ENCODE measurements around the gene UGT2B10.
"Not testable (repeated sequence)": the region's sequence is repeated elsewhere in the genome, so short reads cannot be mapped to it uniquely, and the experiment has no call there.

The UGT2B10 gene

GRCh38 chr4:68818030-68818462 lies 2.3 kb downstream of the UGT2B10 start:
- not testable (repeated sequence) for H3K9me3 ChIP-seq (ENCODE audit: control insufficient read depth, insufficient read depth, low read length); H3K9ac ChIP-seq (ENCODE audit: low read depth, low read length); H3K36me3 ChIP-seq (ENCODE audit: control insufficient read depth, insufficient read depth, low read length); H3K4me3 ChIP-seq (ENCODE audit: low read depth, low read length); H3K27ac ChIP-seq (ENCODE audit: low read depth, low read length); H3K27me3 ChIP-seq (ENCODE audit: control insufficient read depth, insufficient read depth, low read length)
- peaks cover 20% of the 10 kb centered on the region for H3K4me1 ChIP-seq (ENCODE audit: control insufficient read depth, insufficient read depth, low read length)

GRCh38 chr4:68831642-68832041 lies 15.8 kb downstream of the UGT2B10 start:
- Histone ChIP-seq H3K9ac (ENCODE audit: low read depth, low read length) (no peak overlapping the region), H3K9me3 (ENCODE audit: control insufficient read depth, insufficient read depth, low read length) (no peaks in the 10 kb centered on the region), H3K4me1 (ENCODE audit: control insufficient read depth, insufficient read depth, low read length) (no peaks in the 10 kb centered on the region), H3K36me3 (ENCODE audit: control insufficient read depth, insufficient read depth, low read length) (no peaks in the 10 kb centered on the region), H3K27me3 (ENCODE audit: control insufficient read depth, insufficient read depth, low read length) (no peaks in the 10 kb centered on the region), H3K4me3 (ENCODE audit: low read depth, low read length) (no peak overlapping the region), H3K27ac (ENCODE audit: low read depth, low read length) (no peak overlapping the region)

- no peaks in the 10 kb centered on the region for H3K4me1 ChIP-seq (ENCODE audit: control insufficient read depth, insufficient read depth, low read length)
- no peaks in the 10 kb centered on the region for H3K36me3 ChIP-seq (ENCODE audit: control insufficient read depth, insufficient read depth, low read length)
- H3K27me3 ChIP-seq (ENCODE audit: control insufficient read depth, insufficient read depth, low read length) = no peaks in the 10 kb centered on the region
- H3K4me3 ChIP-seq (ENCODE audit: low read depth, low read length) = no peak overlapping the region
- H3K9me3 ChIP-seq (ENCODE audit: control insufficient read depth, insufficient read depth, low read length) = peaks cover 4% of the 10 kb centered on the region
- H3K9ac ChIP-seq (ENCODE audit: low read depth, low read length) = no peak overlapping the region
- H3K27ac ChIP-seq (ENCODE audit: low read depth, low read length) = no peak overlapping the region
These were observed 34.5 kb downstream of the UGT2B10 start for GRCh38 chr4:68850293-68850692.

GRCh38 chr4:68855771-68856170 lies 40.0 kb downstream of the UGT2B10 start:
- H3K27me3 ChIP-seq (ENCODE audit: control insufficient read depth, insufficient read depth, low read length) = no peaks in the 10 kb centered on the region
- no peak overlapping the region for H3K27ac ChIP-seq (ENCODE audit: low read depth, low read length)
- peaks cover 7% of the 10 kb centered on the region for H3K9me3 ChIP-seq (ENCODE audit: control insufficient read depth, insufficient read depth, low read length)
- no peak overlapping the region for H3K9ac ChIP-seq (ENCODE audit: low read depth, low read length)
- no peaks in the 10 kb centered on the region for H3K36me3 ChIP-seq (ENCODE audit: control insufficient read depth, insufficient read depth, low read length)
- no peaks in the 10 kb centered on the region for H3K4me1 ChIP-seq (ENCODE audit: control insufficient read depth, insufficient read depth, low read length)
- no peak overlapping the region for H3K4me3 ChIP-seq (ENCODE audit: low read depth, low read length)

DNA sequence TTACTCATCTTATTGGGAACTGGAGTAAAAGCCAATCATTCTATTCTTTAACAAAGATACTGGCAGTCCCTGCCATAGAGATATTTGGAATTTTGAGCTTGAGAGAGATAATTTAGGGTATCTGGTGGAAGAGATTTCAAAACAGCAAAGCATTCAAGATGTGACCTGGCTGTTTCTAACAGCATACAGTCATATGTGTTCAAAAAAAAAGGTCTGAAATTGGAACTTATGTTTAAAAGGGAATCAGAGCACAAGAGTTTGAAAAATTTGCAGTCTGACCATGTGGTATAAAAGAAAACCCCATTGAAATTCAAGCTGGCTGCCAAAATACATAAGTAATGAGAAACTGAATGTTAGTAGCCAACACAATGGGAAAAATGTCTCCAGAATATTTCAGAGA lies 42.2 kb downstream of the UGT2B10 start:
- Histone ChIP-seq H3K36me3 (ENCODE audit: control insufficient read depth, insufficient read depth, low read length) (no peaks in the 10 kb centered on the region), H3K4me1 (ENCODE audit: control insufficient read depth, insufficient read depth, low read length) (no peaks in the 10 kb centered on the region), H3K9me3 (ENCODE audit: control insufficient read depth, insufficient read depth, low read length) (peaks cover 7% of the 10 kb centered on the region), H3K9ac (ENCODE audit: low read depth, low read length) (no peak overlapping the region), H3K27me3 (ENCODE audit: control insufficient read depth, insufficient read depth, low read length) (no peaks in the 10 kb centered on the region), H3K27ac (ENCODE audit: low read depth, low read length) (no peak overlapping the region), H3K4me3 (ENCODE audit: low read depth, low read length) (no peak overlapping the region)

- Histone ChIP-seq H3K27me3 (ENCODE audit: control insufficient read depth, insufficient read depth, low read length) (no peaks in the 10 kb centered on the region), H3K27ac (ENCODE audit: low read depth, low read length) (no peak overlapping the region), H3K36me3 (ENCODE audit: control insufficient read depth, insufficient read depth, low read length) (no peaks in the 10 kb centered on the region), H3K9ac (ENCODE audit: low read depth, low read length) (no peak overlapping the region), H3K4me3 (ENCODE audit: low read depth, low read length) (no peak overlapping the region), H3K9me3 (ENCODE audit: control insufficient read depth, insufficient read depth, low read length) (peaks cover 7% of the 10 kb centered on the region), H3K4me1 (ENCODE audit: control insufficient read depth, insufficient read depth, low read length) (no peaks in the 10 kb centered on the region)
These were observed 43.9 kb downstream of the UGT2B10 start for GRCh38 chr4:68859655-68860054.

DNA sequence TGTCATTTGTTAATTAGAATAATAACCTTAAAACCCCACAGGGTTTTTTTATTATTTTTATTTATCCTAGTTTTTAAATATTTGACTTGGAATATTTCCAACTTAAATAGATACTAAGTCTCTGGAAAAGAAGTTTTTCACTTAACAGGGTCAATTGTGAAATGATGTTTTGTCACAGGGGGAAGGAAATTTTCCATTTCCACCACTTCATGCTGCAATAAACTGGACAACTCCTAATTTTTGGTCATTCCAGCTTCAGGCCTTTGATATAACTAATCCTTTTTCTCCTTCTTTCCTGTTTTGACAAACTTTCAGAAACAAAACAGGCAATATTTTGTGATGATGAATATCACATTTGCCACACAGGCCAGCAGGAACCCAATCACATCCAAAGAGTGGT lies 45.3 kb downstream of the UGT2B10 start:
- no peak overlapping the region for H3K9ac ChIP-seq (ENCODE audit: low read depth, low read length)
- no peak overlapping the region for H3K4me3 ChIP-seq (ENCODE audit: low read depth, low read length)
- H3K36me3 ChIP-seq (ENCODE audit: control insufficient read depth, insufficient read depth, low read length) = no peaks in the 10 kb centered on the region
- H3K27ac ChIP-seq (ENCODE audit: low read depth, low read length) = no peak overlapping the region
- H3K4me1 ChIP-seq (ENCODE audit: control insufficient read depth, insufficient read depth, low read length) = no peaks in the 10 kb centered on the region
- H3K9me3 ChIP-seq (ENCODE audit: control insufficient read depth, insufficient read depth, low read length) = peaks cover 7% of the 10 kb centered on the region
- H3K27me3 ChIP-seq (ENCODE audit: control insufficient read depth, insufficient read depth, low read length) = no peaks in the 10 kb centered on the region

DNA sequence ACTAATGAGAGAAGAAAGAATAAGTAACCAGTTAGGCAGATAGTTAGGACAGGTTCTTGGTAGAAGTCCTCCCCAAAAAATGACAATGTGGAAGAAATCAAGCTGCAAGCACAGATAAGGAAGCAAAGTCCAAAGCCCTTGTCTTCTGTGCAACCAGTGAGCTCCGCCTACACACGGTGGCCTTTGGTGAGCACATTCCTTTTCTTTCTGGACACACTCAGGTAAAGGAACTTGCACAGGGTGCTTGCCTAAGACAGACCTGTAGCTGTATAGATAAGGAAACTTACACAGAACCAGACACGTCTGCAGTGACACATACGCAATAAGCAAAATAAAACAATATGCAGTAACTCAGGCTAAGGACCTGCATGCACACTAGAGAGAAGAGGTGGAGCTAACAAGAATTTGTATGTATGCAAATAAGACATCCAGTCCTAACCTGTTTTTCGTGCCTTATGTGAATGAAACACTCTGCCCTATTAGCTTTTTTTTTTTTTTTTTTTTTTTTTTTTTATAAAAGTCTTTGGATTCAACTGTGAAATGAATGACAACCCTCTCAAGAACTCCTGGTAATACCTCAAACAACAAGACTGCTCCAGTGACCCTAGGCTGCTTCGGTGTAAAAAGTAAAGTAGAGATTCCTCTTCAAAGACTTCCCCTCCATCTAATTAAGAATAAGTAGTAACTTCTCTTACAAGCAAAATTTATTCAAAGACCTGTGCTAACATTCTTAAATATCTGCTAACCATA lies 48.8 kb downstream of the UGT2B10 start:
- H3K27ac ChIP-seq (ENCODE audit: low read depth, low read length) = peak overlapping the region; percentile 65
- no peaks in the 10 kb centered on the region for H3K4me1 ChIP-seq (ENCODE audit: control insufficient read depth, insufficient read depth, low read length)
- no peak overlapping the region for H3K4me3 ChIP-seq (ENCODE audit: low read depth, low read length)
- no peak overlapping the region for H3K9ac ChIP-seq (ENCODE audit: low read depth, low read length)
- no peaks in the 10 kb centered on the region for H3K9me3 ChIP-seq (ENCODE audit: control insufficient read depth, insufficient read depth, low read length)
- H3K36me3 ChIP-seq (ENCODE audit: control insufficient read depth, insufficient read depth, low read length) = no peaks in the 10 kb centered on the region
- no peaks in the 10 kb centered on the region for H3K27me3 ChIP-seq (ENCODE audit: control insufficient read depth, insufficient read depth, low read length)

GRCh38 chr4:68865188-68865638 lies 49.4 kb downstream of the UGT2B10 start:
- Histone ChIP-seq H3K4me1 (ENCODE audit: control insufficient read depth, insufficient read depth, low read length) (no peaks in the 10 kb centered on the region), H3K36me3 (ENCODE audit: control insufficient read depth, insufficient read depth, low read length) (no peaks in the 10 kb centered on the region), H3K9ac (ENCODE audit: low read depth, low read length) (no peak overlapping the region), H3K9me3 (ENCODE audit: control insufficient read depth, insufficient read depth, low read length) (no peaks in the 10 kb centered on the region), H3K27me3 (ENCODE audit: control insufficient read depth, insufficient read depth, low read length) (no peaks in the 10 kb centered on the region), H3K4me3 (ENCODE audit: low read depth, low read length) (no peak overlapping the region), H3K27ac (ENCODE audit: low read depth, low read length) (peak overlapping the region; percentile 65)

GRCh38 chr4:68865760-68866159 lies 50.0 kb downstream of the UGT2B10 start:
- no peaks in the 10 kb centered on the region for H3K9me3 ChIP-seq (ENCODE audit: control insufficient read depth, insufficient read depth, low read length)
- no peaks in the 10 kb centered on the region for H3K27me3 ChIP-seq (ENCODE audit: control insufficient read depth, insufficient read depth, low read length)
- H3K27ac ChIP-seq (ENCODE audit: low read depth, low read length) = peak overlapping the region; percentile 65
- H3K36me3 ChIP-seq (ENCODE audit: control insufficient read depth, insufficient read depth, low read length) = no peaks in the 10 kb centered on the region
- no peak overlapping the region for H3K9ac ChIP-seq (ENCODE audit: low read depth, low read length)
- H3K4me3 ChIP-seq (ENCODE audit: low read depth, low read length) = no peak overlapping the region
- H3K4me1 ChIP-seq (ENCODE audit: control insufficient read depth, insufficient read depth, low read length) = no peaks in the 10 kb centered on the region

DNA sequence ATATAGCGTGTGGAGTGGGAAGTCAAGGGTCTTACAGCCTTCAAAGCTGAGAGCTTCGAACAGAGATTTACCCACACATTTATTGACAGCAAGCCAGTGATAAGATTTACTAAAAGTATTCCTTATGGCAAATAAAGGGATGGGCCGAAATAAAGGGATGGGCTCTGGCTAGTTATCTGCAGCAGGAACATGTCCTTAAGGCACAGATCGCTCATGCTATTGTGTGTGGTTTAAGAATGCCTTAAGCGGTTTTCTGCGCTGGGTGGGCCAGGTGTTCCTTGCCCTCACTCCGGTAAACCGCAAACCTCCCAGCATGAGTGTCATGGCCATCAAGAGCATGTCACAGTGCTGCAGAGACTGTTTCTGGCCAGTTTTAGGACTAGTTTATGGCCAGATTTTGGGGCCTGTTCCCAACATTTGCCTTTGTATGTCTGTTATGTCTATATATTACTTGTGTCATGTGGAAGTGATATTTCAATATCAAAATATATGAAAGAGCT lies 53.5 kb downstream of the UGT2B10 start:
- H3K4me3 ChIP-seq (ENCODE audit: low read depth, low read length) = no peak overlapping the region
- no peaks in the 10 kb centered on the region; the same call in 1 of the 2 replicates for H3K9me3 ChIP-seq (ENCODE audit: control insufficient read depth, insufficient read depth, low read length)
- H3K27ac ChIP-seq (ENCODE audit: low read depth, low read length) = no peak overlapping the region
- no peaks in the 10 kb centered on the region for H3K27me3 ChIP-seq (ENCODE audit: control insufficient read depth, insufficient read depth, low read length)
- H3K9ac ChIP-seq (ENCODE audit: low read depth, low read length) = no peak overlapping the region
- no peaks in the 10 kb centered on the region for H3K36me3 ChIP-seq (ENCODE audit: control insufficient read depth, insufficient read depth, low read length)
- no peaks in the 10 kb centered on the region for H3K4me1 ChIP-seq (ENCODE audit: control insufficient read depth, insufficient read depth, low read length)
